Measurements from ENCODE around the gene ARHGAP10. TPM values are rescaled to one million over a fixed set of nuclear protein-coding genes. Genes with fewer than 3 reads are reported as not detected.
"Not testable (repeated sequence)": the region's sequence is repeated elsewhere in the genome, so short reads cannot be mapped to it uniquely, and the experiment has no call there.

The ARHGAP10 gene
- total RNA-seq, 1 donor from 2014 or later: 8.3 TPM

DNA sequence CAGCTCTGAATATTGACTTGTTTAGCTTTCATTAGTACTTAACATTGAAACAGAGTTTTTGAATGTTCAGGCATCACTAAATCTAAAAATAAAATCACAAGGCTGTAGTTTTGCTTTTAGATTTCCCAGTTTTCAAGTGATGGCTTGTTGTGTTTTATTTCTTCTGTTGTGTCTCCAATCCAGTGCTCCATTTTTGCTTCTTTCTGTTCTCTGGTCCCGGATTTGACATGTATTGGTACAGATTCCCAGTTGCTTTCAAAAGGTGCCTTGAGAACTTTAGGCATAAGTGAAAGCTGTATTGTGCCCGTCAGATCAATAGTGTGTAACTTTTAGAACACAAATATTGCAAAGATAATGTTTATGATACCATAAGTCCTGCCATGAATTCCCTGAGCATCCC, 53.2 kb downstream of the ARHGAP10 start:
- Mint-ChIP-seq H3K36me3 (ENCODE audit: low read depth) (no peaks in the 10 kb centered on the region), H3K27ac (peak overlapping the region; percentile 32), H3K9me3 (no peaks in the 10 kb centered on the region), H3K4me3 (no peak overlapping the region), H3K4me1 (peaks cover 30% of the 10 kb centered on the region), H3K27me3 (peaks cover 2% of the 10 kb centered on the region)
- intact Hi-C loops (cut with micrococcal nuclease): loop anchor here (1.0 kb wide), 1 partner anchor 9 kb away; no protein-coding TSS in a partner anchor
- DNase-seq: no peak

DNA sequence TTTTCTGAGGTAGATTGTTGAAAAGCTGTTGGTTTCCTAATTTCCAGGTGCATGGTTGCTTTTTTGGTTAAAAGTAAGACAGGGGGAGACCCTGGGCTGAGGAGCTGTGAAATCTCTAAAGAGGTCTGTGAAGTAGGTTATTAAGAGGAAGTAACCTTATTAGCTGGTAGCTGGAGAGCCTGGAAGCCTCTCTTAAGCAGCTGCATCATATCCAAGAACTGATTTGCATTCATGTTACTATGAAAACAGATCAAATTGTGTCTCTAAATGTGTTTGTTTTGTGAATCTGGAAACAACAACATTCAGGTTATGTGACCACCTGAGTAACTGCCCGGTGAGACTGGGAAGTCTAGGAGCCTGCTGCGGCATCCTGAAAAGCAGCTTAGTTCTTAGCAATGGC, 54.1 kb downstream of the ARHGAP10 start:
- Mint-ChIP-seq H3K27me3 (peaks cover 2% of the 10 kb centered on the region), H3K36me3 (ENCODE audit: low read depth) (no peaks in the 10 kb centered on the region), H3K9me3 (no peaks in the 10 kb centered on the region), H3K4me3 (no peak overlapping the region), H3K4me1 (peaks cover 23% of the 10 kb centered on the region), H3K27ac (no peak overlapping the region)
- intact Hi-C loops (cut with micrococcal nuclease): no loop called here
- DNase-seq: no peak

DNA sequence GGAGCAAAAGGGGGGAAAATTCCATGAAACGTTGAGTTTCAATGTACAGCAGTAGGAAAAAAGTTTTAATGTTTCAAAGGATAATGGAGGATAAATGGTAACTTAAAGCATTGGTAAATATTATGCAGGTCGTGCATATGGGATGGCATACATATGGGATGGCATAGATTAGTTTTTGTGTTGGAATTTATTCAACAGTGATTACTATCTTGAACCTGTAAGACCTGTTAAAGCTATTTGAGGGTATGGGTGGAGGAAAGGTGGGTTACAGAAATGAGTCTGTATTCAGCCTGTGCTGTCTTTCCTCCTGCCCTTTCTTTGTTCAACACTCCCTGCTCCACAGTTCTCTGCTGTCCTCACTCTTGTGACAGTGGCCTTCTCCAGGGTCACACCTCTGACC, 54.6 kb downstream of the ARHGAP10 start:
- H3K27ac Mint-ChIP-seq: no peak overlapping the region
- H3K4me1 Mint-ChIP-seq: peaks cover 23% of the 10 kb centered on the region
- H3K36me3 Mint-ChIP-seq (ENCODE audit: low read depth): no peaks in the 10 kb centered on the region

DNA sequence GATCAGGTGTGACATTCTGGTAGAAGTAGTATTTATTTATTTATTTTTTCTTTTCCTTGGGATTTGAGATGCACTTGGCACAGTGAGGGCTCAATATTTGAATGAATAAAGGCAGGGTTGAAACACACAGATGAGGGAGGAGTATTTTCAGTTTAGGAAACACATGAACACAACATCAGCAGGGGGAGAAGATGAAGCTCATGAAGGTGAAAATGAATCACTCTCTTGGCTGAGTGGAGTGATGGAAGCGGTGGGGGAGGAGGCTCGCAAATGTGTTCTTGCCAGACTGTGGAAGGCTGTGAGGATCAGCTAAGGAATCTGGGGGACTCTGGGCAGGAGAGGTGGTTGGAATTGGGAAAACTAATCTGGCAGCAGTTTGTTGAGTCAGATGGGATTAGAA, 55.3 kb downstream of the ARHGAP10 start:
- Mint-ChIP-seq H3K4me3 (no peak overlapping the region), H3K4me1 (peaks cover 24% of the 10 kb centered on the region), H3K27ac (no peak overlapping the region), H3K27me3 (peaks cover under 1% of the 10 kb centered on the region), H3K9me3 (no peaks in the 10 kb centered on the region), H3K36me3 (ENCODE audit: low read depth) (no peaks in the 10 kb centered on the region)
- intact Hi-C loops (cut with micrococcal nuclease): no loop called here
- no peak for DNase-seq

More for the DNA sequence above, 54.6 kb downstream of the ARHGAP10 start:
- H3K9me3 Mint-ChIP-seq: no peaks in the 10 kb centered on the region
- H3K4me3 Mint-ChIP-seq: no peak overlapping the region
- no peak for DNase-seq
- peaks cover 2% of the 10 kb centered on the region for H3K27me3 Mint-ChIP-seq
- intact Hi-C loops (cut with micrococcal nuclease): no loop called here

DNA sequence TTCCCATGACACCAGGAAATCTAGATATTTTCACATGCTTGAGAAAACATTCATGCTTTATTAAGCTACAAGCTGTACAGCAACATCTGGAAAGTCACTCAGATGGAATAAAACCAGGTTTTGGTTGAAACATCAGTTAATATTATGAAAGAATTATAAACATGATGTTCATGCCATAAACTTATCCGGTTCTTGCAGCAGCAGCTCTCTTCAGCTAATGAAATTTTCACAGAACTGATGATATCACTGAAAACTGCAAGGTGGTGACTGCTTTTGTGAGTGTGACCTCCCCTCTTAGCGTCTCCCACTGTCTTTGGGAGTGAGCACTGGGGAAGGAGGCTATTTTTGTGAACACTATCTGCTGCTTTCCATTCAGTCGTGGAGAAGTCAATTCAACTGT, 56.9 kb downstream of the ARHGAP10 start:
- no peak overlapping the region for H3K4me3 Mint-ChIP-seq
- no peak for DNase-seq
- no peaks in the 10 kb centered on the region for H3K9me3 Mint-ChIP-seq
- no peak overlapping the region for H3K27ac Mint-ChIP-seq
- H3K36me3 Mint-ChIP-seq (ENCODE audit: low read depth): no peaks in the 10 kb centered on the region
- intact Hi-C loops (cut with micrococcal nuclease): no loop called here
- H3K27me3 Mint-ChIP-seq: no peaks in the 10 kb centered on the region
- H3K4me1 Mint-ChIP-seq: peaks cover 38% of the 10 kb centered on the region

DNA sequence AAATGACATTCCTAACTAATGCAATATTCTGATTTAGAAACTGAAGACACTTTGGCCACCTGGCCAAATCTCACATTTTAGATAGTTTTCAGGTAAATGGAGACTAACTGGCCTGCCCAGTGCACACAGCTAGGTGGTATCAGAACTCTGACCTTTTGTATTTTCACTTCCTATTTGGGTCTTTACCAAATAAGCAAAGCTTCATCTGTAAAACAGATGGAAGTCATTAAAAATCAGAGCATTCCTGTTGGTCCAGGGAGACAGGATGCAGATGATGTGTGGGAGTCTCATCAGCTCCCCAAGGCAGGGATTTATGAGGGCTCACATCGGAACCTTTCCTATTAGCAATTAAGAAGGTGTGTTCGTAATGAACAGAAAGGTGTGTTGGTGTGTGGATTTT, 57.7 kb downstream of the ARHGAP10 start:
- Mint-ChIP-seq H3K9me3 (no peaks in the 10 kb centered on the region), H3K27me3 (no peaks in the 10 kb centered on the region), H3K27ac (no peak overlapping the region), H3K4me3 (no peak overlapping the region), H3K4me1 (peaks cover 46% of the 10 kb centered on the region), H3K36me3 (ENCODE audit: low read depth) (no peaks in the 10 kb centered on the region)
- DNase-seq: no peak
- intact Hi-C loops (cut with micrococcal nuclease): no loop called here

DNA sequence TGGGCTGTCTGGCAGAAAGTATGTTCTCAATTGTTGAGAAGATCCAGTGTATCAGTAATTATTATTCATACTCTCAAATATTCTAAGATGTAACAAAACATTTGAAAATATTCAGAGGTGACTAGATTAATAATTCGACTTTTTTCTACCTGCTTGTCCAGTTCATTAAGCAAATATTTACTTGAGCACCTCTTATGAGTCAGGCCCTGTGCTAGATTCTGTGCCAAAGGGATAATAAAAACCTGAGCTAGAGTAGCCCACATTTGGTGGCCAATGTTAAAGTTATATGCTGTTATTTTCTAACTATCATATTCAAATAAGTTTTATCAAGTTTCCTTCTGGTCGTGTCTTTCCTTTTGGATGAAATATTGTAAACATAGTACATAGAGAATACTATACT, 58.5 kb downstream of the ARHGAP10 start:
- H3K4me3 Mint-ChIP-seq: no peak overlapping the region
- peaks cover 48% of the 10 kb centered on the region for H3K4me1 Mint-ChIP-seq
- intact Hi-C loops (cut with micrococcal nuclease): loop anchor here (5.0 to 10.0 kb wide), 2 partner anchors 173 to 654 kb away; partner anchors contain the start of genes NR3C2 and TMEM184C
- no peaks in the 10 kb centered on the region for H3K9me3 Mint-ChIP-seq
- no peaks in the 10 kb centered on the region for H3K36me3 Mint-ChIP-seq (ENCODE audit: low read depth)
- no peaks in the 10 kb centered on the region for H3K27me3 Mint-ChIP-seq
- H3K27ac Mint-ChIP-seq: no peak overlapping the region
- DNase-seq: no peak

DNA sequence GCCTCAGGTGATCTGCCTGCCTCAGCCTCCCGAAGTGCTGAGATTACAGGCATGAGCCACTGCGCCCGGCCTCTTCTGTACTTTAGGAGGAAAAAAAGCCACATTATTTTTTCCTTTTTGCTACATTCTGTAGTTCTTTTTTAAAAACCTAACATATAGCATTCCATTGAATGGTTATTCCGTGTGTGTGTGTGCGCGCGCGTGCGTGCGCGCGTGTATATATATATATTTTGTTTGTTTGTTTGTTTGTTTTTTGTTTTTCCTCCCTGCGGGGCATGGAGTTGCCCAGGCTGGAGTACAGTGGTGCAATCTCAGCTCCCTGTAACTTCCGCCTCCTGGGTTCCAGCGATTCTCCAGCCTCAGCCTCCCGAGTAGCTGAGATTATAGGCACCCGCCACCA, 59.5 kb downstream of the ARHGAP10 start:
- Mint-ChIP-seq H3K4me3 (no peak overlapping the region), H3K36me3 (ENCODE audit: low read depth) (no peaks in the 10 kb centered on the region), H3K27me3 (no peaks in the 10 kb centered on the region), H3K9me3 (no peaks in the 10 kb centered on the region), H3K27ac (no peak overlapping the region), H3K4me1 (peaks cover 43% of the 10 kb centered on the region)
- DNase-seq: no peak
- intact Hi-C loops (cut with micrococcal nuclease): loop anchor here (5.0 to 10.0 kb wide), 2 partner anchors 174 to 653 kb away; partner anchors contain the start of genes NR3C2 and TMEM184C

DNA sequence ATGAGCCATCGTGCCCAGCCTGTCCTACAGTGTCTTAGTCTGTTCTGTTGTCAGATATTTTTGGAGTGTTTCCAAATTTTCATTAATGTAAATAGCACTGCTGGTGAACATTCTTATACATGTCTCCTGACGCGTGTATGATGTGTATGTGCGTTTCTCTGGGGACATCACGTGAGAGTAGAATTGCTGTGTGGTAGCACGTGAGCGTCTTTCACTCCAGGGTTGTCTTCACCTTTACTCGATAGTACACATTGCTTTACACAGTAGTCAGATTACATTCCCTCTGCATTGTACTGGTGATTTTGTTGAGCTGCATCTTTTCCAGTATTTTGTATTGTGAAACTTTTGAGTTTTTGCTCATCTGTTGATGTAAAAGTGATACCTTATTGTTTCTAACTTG, 60.0 kb downstream of the ARHGAP10 start:
- Mint-ChIP-seq H3K9me3 (no peaks in the 10 kb centered on the region), H3K27me3 (no peaks in the 10 kb centered on the region), H3K27ac (peak overlapping the region; percentile 71), H3K4me3 (peak overlapping the region; percentile 78), H3K36me3 (ENCODE audit: low read depth) (no peaks in the 10 kb centered on the region), H3K4me1 (peaks cover 42% of the 10 kb centered on the region)
- intact Hi-C loops (cut with micrococcal nuclease): loop anchor here (2.0 to 10.0 kb wide), 3 partner anchors 19 to 653 kb away; partner anchors contain the start of genes NR3C2 and TMEM184C
- no peak for DNase-seq

DNA sequence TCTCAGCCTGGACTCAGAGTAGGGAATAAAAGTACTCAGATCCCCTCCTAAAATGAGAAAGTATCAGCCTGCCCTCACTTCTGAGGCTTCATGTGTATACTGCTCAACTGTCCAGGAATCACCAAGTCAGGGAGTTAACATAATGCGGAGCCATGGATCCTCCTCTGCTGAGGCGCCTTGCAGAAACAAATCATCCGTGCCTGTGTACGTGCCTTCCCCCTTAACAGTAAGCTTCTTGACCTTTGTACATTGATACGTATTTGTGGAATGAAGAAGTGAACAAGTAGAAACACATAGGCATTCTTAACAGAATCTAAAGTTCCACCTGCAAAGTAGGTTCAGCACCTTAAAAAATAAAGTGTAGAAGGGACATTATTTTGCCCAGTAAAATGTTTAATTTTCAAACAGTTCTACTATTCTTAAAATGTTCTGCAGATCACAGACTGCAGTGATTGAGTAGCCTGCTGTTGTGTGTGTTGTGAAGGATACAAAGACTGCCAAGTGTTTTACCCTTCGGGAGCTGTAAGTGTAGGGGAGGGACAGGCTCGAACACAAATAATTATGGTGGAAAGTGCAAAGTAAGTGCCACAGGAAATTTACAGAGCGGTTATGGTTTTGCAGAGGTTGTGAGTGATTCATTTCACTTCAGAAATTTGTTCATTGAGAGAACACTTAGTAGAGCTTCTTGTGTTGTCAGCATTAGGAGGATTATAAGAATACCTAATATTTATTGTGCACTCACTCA, 61.9 kb downstream of the ARHGAP10 start:
- H3K4me1 Mint-ChIP-seq: peaks cover 47% of the 10 kb centered on the region
- peaks cover 5% of the 10 kb centered on the region for H3K36me3 Mint-ChIP-seq (ENCODE audit: low read depth)
- H3K4me3 Mint-ChIP-seq: peak overlapping the region; percentile 48
- H3K27me3 Mint-ChIP-seq: no peaks in the 10 kb centered on the region
- no peaks in the 10 kb centered on the region for H3K9me3 Mint-ChIP-seq
- peak overlapping the region; percentile 74 for H3K27ac Mint-ChIP-seq
- DNase-seq: peak; percentile 72
- intact Hi-C loops (cut with micrococcal nuclease): loop anchor here (1.0 to 10.0 kb wide), 6 partner anchors 8 to 651 kb away; partner anchors contain the start of genes ARHGAP10, NR3C2 and TMEM184C

DNA sequence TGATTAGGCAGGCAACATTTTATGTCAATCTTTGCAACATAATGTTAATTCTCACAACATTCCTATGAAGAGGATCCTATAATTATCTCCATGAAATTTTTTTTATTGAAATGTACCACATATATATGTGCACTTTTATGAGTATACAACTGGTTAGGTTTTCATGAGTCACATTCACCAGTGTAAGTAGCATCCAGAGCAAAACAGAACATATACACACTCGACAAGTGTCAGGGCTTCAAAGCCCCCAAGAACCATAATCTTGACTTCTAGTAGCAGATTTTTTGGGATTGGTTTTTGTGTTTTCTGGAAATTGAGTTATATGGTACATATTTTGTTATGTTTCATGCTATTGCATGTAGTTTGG, 62.4 kb downstream of the ARHGAP10 start:
- Mint-ChIP-seq H3K4me3 (peak overlapping the region; percentile 56), H3K4me1 (peaks cover 52% of the 10 kb centered on the region), H3K27me3 (no peaks in the 10 kb centered on the region), H3K27ac (peak overlapping the region; percentile 74), H3K9me3 (no peaks in the 10 kb centered on the region), H3K36me3 (ENCODE audit: low read depth) (peaks cover 5% of the 10 kb centered on the region)
- intact Hi-C loops (cut with micrococcal nuclease): loop anchor here (1.0 to 10.0 kb wide), 5 partner anchors 9 to 651 kb away; partner anchors contain the start of genes ARHGAP10, NR3C2 and TMEM184C
- no peak for DNase-seq

DNA sequence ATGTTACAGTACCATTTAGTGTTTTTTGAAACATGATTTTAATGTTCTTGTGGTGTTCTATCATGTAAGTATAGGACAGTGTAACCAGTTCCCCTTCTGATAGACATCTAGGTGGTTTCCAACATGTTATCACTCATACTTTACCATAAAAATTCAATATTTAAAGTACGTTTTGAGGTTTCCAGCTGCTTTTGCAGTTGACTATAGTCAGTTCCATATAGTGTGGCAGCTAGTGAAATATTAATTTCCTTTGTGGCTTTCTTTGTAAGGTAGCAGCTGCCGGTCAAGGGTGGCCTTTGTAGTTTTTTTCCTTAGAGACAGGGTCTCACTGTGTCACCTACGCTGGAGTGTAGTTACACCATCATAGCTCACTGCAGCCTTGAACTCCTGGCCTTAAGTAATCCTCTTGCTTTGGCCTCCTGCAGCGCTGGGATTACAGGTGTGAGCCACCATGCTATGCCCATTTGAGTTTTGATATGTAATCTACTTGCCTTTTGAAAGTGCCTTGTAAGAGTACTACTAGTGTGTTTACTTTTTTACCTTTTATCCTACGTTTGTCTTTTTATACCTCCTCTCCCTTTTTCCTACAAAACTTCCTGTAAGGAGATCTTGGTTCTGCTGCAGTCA, 63.0 kb downstream of the ARHGAP10 start:
- Mint-ChIP-seq H3K9me3 (no peaks in the 10 kb centered on the region), H3K27me3 (no peaks in the 10 kb centered on the region), H3K36me3 (ENCODE audit: low read depth) (peaks cover 7% of the 10 kb centered on the region), H3K4me1 (peaks cover 57% of the 10 kb centered on the region), H3K4me3 (peak overlapping the region; percentile 56), H3K27ac (peak overlapping the region; percentile 74)
- no peak for DNase-seq
- intact Hi-C loops (cut with micrococcal nuclease): loop anchor here (1.0 to 10.0 kb wide), 5 partner anchors 10 to 650 kb away; partner anchors contain the start of genes ARHGAP10, NR3C2 and TMEM184C

DNA sequence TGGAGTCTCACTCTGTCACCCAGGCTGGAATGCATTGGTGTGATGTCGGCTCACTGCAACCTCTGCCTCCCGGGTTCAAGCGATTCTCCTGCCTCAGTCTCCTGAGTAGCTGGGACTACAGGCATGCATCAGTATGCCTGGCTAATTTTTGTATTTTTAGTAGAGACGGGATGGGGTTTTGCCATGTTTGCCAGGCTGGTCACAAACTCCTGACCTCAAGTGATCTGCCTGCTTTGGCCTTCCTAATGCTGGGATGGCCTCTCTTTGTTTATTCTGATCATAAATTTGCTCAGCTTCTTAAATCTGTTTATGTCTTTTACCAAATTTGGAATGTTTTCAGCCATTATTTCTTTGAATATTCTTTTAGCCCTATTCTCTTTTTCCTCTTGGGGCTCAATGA, 67.2 kb downstream of the ARHGAP10 start:
- Mint-ChIP-seq H3K36me3 (ENCODE audit: low read depth) (peaks cover 15% of the 10 kb centered on the region), H3K4me1 (peaks cover 49% of the 10 kb centered on the region)
- DNase-seq, H3K27me3 Mint-ChIP-seq, H3K9me3 Mint-ChIP-seq, H3K4me3 Mint-ChIP-seq, H3K27ac Mint-ChIP-seq: not testable (repeated sequence)
- intact Hi-C loops (cut with micrococcal nuclease): loop anchor here (10.0 kb wide), 1 partner anchor 646 kb away; the partner anchor contains the start of gene NR3C2

DNA sequence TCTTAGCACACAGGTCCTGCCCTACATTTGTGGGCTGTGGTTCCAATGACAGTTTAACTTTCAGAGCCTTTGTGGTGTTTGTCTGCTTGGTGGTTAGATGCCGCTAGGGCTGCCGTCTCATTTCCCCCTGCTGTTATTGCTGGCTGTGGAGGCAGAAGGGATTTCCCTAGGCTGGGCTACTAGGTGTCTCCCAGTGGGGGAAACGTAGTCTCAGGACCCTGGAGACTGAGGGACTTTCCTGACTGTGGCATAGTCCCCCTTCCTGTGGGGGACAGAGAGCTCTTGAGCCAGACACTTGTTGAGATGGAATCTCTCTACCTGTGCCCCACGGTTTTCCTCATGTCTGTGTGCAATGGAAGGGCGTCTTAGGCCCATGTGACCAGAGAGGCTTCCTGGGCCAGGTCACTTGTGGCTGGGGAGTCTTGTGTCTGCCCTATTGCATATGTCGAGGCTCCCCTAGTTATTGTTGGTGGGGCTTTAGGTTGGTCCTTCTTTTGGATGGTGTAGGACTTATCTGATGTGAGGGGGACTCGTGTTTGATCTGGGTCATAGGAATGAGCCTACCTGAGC, 68.2 kb downstream of the ARHGAP10 start:
- intact Hi-C loops (cut with micrococcal nuclease): loop anchor here (1.0 to 10.0 kb wide), 4 partner anchors 46 to 645 kb away; partner anchors contain the start of gene NR3C2
- peaks cover 3% of the 10 kb centered on the region for H3K9me3 Mint-ChIP-seq
- H3K4me3 Mint-ChIP-seq: peak overlapping the region; percentile 74
- peak; percentile 90 for DNase-seq
- peaks cover 15% of the 10 kb centered on the region for H3K36me3 Mint-ChIP-seq (ENCODE audit: low read depth)
- peaks cover 49% of the 10 kb centered on the region for H3K4me1 Mint-ChIP-seq
- peak overlapping the region; percentile 86 for H3K27ac Mint-ChIP-seq
- peaks cover 15% of the 10 kb centered on the region for H3K27me3 Mint-ChIP-seq
